AG04450 (cell line): ENCODE data around the gene WDFY3. TPM values are rescaled to one million over a fixed set of nuclear protein-coding genes. Genes with fewer than 3 reads are reported as not detected.

Experiments used
- CTCF ChIA-PET: fragments of 300-600, 350-600 bp; formaldehyde crosslinking; extraction: SDS; loops from one replicate; lab custom pipeline; 2022; ENCODE audit warnings: antibody characterized with exemption, inconsistent platforms; lab: Charles Lee
- POLR2A ChIA-PET: fragments of 350-600 bp; formaldehyde crosslinking; extraction: SDS; loops from one replicate; lab custom pipeline; 2021; ENCODE audit warnings: antibody characterized with exemption, inconsistent platforms; lab: Yijun Ruan, JAX
- DNase-seq: peaks from one replicate; pipeline ENCODE4 v3.0.0-alpha.2; 2011; ENCODE audit warnings: low read depth, low spot score
- H3K27ac ChIP-seq: one replicate; pipeline ENCODE4 v1.5.1; 2012; ENCODE audit warnings: low read depth, low read length, control low read depth
- H3K27me3 ChIP-seq: one replicate; pipeline ENCODE4 v1.6.0; 2012; ENCODE audit warnings: low read length; ENCODE audit not compliant: control insufficient read depth, insufficient read depth
- H3K4me3 ChIP-seq: 2 replicates; pipeline ENCODE4 v1.5.1; 2011; ENCODE audit warnings: mild to moderate bottlenecking, low read depth, low read length, control low read depth
- H3K9me3 ChIP-seq: 2 replicates; pipeline ENCODE4 v1.5.1; 2012; ENCODE audit warnings: low read length; ENCODE audit not compliant: control insufficient read depth, insufficient read depth
- polyA plus RNA-seq: library from polyadenylated mRNA; depleted of rRNA; stranded (reverse); fragments of >200 nt; gene quantifications from 2 replicates; pipeline ENCODE4 v1.2.3, GENCODE V29; 2011
- TF ChIP-seq, protein P1 (sequence below): IDR thresholded peaks from 2 replicates; pipeline ENCODE4 v1.5.1; 2011; ENCODE audit warnings: low read depth, low read length, control low read depth, inconsistent platforms

WDFY3 gene
- polyA plus RNA-seq, 1 experiment, result 31.5 TPM

DNA sequence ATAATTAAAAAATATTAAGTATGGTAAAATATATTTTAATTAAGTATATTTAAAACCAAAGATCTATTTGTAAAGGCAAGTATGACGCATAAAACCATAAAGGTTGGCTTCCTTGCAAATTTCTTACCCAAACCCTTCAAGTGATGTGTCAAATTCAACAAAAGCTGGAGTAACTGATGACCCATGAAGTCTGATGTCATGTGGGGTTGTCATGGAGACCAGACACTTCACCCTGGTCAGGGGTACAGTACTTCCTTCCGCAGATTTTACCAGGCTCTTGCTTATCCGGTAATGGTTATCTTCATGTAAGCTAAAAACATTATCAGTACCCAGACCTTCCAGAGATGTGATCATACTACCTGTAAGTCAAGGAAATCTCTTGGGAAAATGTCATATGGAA is 170.1 kb downstream of the WDFY3 start:
- CTCF ChIA-PET, result no interaction called here
- Histone ChIP-seq H3K9me3 (no peaks in the 10 kb centered on the region), H3K27ac (no peak overlapping the region), H3K27me3 (no peaks in the 10 kb centered on the region), H3K4me3 (no peak overlapping the region)
- POLR2A ChIA-PET, result no interaction called here
- no peak for DNase-seq
- TF ChIP-seq, protein P1, sequence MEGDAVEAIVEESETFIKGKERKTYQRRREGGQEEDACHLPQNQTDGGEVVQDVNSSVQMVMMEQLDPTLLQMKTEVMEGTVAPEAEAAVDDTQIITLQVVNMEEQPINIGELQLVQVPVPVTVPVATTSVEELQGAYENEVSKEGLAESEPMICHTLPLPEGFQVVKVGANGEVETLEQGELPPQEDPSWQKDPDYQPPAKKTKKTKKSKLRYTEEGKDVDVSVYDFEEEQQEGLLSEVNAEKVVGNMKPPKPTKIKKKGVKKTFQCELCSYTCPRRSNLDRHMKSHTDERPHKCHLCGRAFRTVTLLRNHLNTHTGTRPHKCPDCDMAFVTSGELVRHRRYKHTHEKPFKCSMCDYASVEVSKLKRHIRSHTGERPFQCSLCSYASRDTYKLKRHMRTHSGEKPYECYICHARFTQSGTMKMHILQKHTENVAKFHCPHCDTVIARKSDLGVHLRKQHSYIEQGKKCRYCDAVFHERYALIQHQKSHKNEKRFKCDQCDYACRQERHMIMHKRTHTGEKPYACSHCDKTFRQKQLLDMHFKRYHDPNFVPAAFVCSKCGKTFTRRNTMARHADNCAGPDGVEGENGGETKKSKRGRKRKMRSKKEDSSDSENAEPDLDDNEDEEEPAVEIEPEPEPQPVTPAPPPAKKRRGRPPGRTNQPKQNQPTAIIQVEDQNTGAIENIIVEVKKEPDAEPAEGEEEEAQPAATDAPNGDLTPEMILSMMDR, result no peak

DNA sequence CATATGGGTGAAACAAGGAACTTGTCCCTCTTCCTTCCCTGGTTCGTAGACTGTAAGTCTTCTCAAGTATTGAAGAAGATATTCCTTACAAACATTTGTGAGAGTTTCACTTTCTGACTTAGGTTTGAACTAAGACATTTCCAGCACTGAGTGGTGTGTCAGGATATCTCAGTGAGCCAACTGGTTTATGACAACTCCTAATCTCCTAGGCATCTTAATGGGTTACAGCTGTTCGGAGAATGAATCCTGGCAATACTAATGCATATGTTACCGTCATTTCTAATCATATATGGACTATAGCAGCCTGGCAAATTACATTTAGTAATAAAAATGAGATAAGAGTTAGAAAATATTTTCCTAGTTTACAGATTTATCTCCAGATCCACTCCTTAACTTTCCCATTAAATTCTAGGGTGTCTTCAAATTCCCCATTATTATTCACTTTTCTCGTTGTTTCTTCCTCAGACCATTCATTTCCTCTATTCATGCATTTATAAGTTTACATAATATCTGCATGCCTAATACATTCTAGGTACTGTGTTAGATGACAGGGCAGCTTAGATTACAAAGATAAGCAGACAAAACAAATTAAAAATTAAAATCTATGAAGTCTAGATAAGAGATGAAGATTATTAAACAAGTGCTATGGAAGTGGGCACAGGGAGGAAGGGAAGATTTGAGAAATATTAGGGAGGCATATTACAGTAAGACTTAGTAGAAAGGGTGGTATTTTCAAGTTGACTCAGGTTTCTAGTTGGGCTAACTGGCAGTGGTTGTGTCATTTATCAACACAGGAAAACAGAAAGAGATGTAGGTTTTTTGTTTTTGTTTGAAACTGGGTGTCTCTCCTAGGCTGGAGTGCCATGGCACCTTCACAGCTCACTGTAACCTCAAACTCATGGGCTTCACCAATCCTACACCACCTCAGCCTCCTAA is 173.9 kb downstream of the WDFY3 start:
- no peaks in the 10 kb centered on the region for H3K9me3 ChIP-seq
- ChIA-PET POLR2A (no interaction called here), CTCF (interaction anchor here (0.9 to 1.0 kb wide), 2 partner anchors 42 to 43 kb away, joined by 3 read pairs; no protein-coding TSS in a partner anchor)
- no peak overlapping the region for H3K27ac ChIP-seq
- no peaks in the 10 kb centered on the region for H3K27me3 ChIP-seq
- H3K4me3 ChIP-seq, result no peak overlapping the region
- TF ChIP-seq, protein P1, result no peak
- no peak for DNase-seq

DNA sequence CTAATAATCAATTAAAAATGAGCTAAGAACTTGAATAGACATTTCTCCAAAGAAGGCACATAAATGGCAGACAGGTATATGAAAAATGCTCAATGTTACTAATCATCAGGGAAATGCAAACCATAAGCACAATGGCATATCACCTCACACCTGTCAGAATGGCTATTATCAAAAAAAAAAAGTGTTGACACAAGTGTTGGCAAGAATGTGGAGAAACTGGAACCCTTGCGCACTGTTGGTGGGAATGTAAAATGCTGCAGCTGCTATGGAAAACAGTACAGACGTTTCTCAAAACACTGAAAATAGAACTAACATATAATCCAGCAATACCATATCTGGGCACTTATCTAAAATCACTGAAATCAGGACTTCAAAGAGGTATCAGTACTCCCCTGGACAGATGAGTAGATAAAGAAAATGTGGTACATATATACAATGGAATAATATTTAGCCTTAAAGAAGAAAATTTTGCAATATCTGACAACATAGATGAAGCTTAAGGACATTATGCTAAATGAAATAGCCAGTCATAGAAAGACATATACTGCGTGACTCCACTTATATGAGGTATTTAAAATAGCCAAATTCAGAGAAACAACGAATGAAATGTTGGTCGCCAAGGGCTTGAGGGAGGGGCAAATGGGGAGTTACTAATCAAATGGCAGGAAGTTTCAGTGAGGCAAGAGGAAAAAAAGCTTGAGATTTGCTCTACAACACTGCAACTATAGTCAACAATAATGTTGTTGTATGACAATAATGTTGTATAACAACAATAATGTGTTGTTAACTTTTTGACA is 175.5 kb downstream of the WDFY3 start:
- H3K27ac ChIP-seq, result no peak overlapping the region
- H3K9me3 ChIP-seq, result no peaks in the 10 kb centered on the region
- CTCF ChIA-PET, result interaction anchor here (1.0 to 1.6 kb wide), 2 partner anchors 40 to 180 kb away, joined by 3 to 6 read pairs; no protein-coding TSS in a partner anchor
- no peak overlapping the region for H3K4me3 ChIP-seq
- POLR2A ChIA-PET, result no interaction called here
- no peaks in the 10 kb centered on the region for H3K27me3 ChIP-seq
- TF ChIP-seq, protein P1, result no peak
- no peak for DNase-seq

DNA sequence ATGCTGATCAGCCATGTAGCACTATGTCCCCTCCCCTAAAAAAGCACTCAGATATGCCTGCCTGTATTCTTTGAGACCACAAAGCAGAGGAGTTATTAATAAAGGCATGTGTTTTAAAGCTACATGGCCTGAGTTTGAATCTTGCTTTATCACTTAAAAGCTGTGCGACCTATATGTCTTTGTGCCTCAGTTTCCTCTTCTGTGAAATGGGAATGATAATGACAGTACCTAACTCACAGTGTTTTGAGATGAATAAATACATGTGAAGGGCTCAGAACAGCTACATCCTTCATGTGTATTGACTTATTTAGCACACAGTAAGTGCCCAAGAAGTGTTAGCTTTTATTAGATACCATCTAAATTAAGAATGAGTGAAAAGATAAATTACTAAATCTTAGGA is 180.0 kb downstream of the WDFY3 start:
- Histone ChIP-seq H3K4me3 (no peak overlapping the region), H3K27me3 (no peaks in the 10 kb centered on the region), H3K9me3 (no peaks in the 10 kb centered on the region), H3K27ac (no peak overlapping the region)
- no peak for DNase-seq
- POLR2A ChIA-PET, result no interaction called here
- TF ChIP-seq, protein P1, result no peak
- CTCF ChIA-PET, result interaction anchor here (1.4 kb wide), 1 partner anchor 37 kb away, joined by 6 read pairs; no protein-coding TSS in a partner anchor
